GM23338 (cell line): ENCODE data around the gene APEX1. TPM values are rescaled to one million over a fixed set of nuclear protein-coding genes. Genes with fewer than 3 reads are reported as not detected.

Source experiments
- ATAC-seq: fragments of 200-7000 bp; cut with Tn5 transposase; 3 replicates; pipeline ENCODE4 v1.9.1; 2020
- DNase-seq: peaks from one replicate; pipeline ENCODE4 v3.0.0-alpha.2; 2015; ENCODE audit warnings: low spot score
- H2AFZ ChIP-seq: fragments of 200-600 bp; sonication (generic); 2 replicates; pipeline ENCODE4 v1.8.0; 2016; ENCODE audit warnings: antibody characterized with exemption, mild to moderate bottlenecking, moderate library complexity
- H3F3A ChIP-seq: fragments of 200-600 bp; sonication (generic); replicated peaks from 2 replicates; pipeline ENCODE4 v1.8.0; 2017; ENCODE audit warnings: antibody characterized with exemption, mixed run types, low read depth
- H3K27ac ChIP-seq: fragments of 200-600 bp; sonication (generic); 2 replicates; pipeline ENCODE4 v1.6.1; 2016; ENCODE audit warnings: low read depth
- H3K27me3 ChIP-seq: fragments of 200-600 bp; sonication (generic); 2 replicates; pipeline ENCODE4 v1.8.0; 2016; ENCODE audit warnings: mild to moderate bottlenecking, mixed run types, moderate library complexity; ENCODE audit not compliant: insufficient read depth
- H3K36me3 ChIP-seq: fragments of 200-600 bp; sonication (generic); 2 replicates; pipeline ENCODE4 v1.8.0; 2016; ENCODE audit warnings: mild to moderate bottlenecking; ENCODE audit not compliant: insufficient read depth
- H3K4me1 ChIP-seq: fragments of 200-600 bp; sonication (generic); 2 replicates; pipeline ENCODE4 v1.8.0; 2016; ENCODE audit warnings: mild to moderate bottlenecking, moderate library complexity; ENCODE audit not compliant: insufficient read depth
- H3K4me2 ChIP-seq: fragments of 200-600 bp; sonication (generic); 2 replicates; pipeline ENCODE4 v1.7.1; 2017; ENCODE audit warnings: mixed run types
- H3K4me3 ChIP-seq: fragments of 200-600 bp; sonication (generic); 2 replicates; pipeline ENCODE4 v1.6.1; 2016; ENCODE audit warnings: mixed run types
- H3K79me2 ChIP-seq: fragments of 200-600 bp; sonication (generic); replicated peaks from 2 replicates; pipeline ENCODE4 v1.8.0; 2017; ENCODE audit warnings: mild to moderate bottlenecking; ENCODE audit not compliant: insufficient read depth
- H3K9me2 ChIP-seq: fragments of 200-600 bp; sonication (generic); 2 replicates; pipeline ENCODE4 v1.8.0; 2017; ENCODE audit not compliant: insufficient read depth
- H4K20me1 ChIP-seq: fragments of 200-600 bp; sonication (generic); replicated peaks from 2 replicates; pipeline ENCODE4 v1.8.0; 2017; ENCODE audit warnings: mild to moderate bottlenecking; ENCODE audit not compliant: insufficient read depth
- H3K27ac Mint-ChIP-seq: 2 replicates; pipeline ENCODE4 v1.8.0; 2020; ENCODE audit warnings: inconsistent platforms, mild to moderate bottlenecking, moderate library complexity, mixed read lengths
- H3K27me3 Mint-ChIP-seq: 3 replicates; pipeline ENCODE4 v1.8.0; 2022; ENCODE audit warnings: low read depth, mild to moderate bottlenecking, moderate library complexity, mixed read lengths, inconsistent platforms; ENCODE audit not compliant: insufficient read depth, poor library complexity
- H3K36me3 Mint-ChIP-seq: 3 replicates; pipeline ENCODE4 v1.8.0; 2021; ENCODE audit warnings: low read depth, mild to moderate bottlenecking, inconsistent platforms, moderate library complexity, mixed read lengths
- H3K4me1 Mint-ChIP-seq: 3 replicates; pipeline ENCODE4 v1.8.0; 2020; ENCODE audit warnings: mild to moderate bottlenecking, inconsistent platforms, mixed read lengths
- H3K4me3 Mint-ChIP-seq: 3 replicates; pipeline ENCODE4 v1.8.0; 2021; ENCODE audit warnings: moderate library complexity, mild to moderate bottlenecking, inconsistent platforms, mixed read lengths
- H3K9me3 Mint-ChIP-seq: 3 replicates; pipeline ENCODE4 v1.8.0; 2020; ENCODE audit warnings: moderate library complexity, mild to moderate bottlenecking, inconsistent platforms, mixed read lengths
- CREB1 ChIP-seq: fragments of 250-450 bp; sonication (Bioruptor Pico); IDR thresholded peaks from 2 replicates; pipeline ENCODE4 v1.5.0; 2020; ENCODE audit warnings: low read depth, mild to moderate bottlenecking, moderate library complexity
- EZH2phosphoT487 ChIP-seq: fragments of 200-600 bp; sonication (generic); IDR thresholded peaks from one replicate; pipeline ENCODE4 v1.8.1; 2018; ENCODE audit warnings: antibody characterized with exemption; ENCODE audit not compliant: unreplicated experiment
- JUNB ChIP-seq: IDR thresholded peaks from one replicate; pipeline ENCODE4 v1.6.1; 2016; ENCODE audit warnings: antibody characterized with exemption; ENCODE audit not compliant: unreplicated experiment
- NANOG ChIP-seq: IDR thresholded peaks from 2 replicates; pipeline ENCODE4 v1.6.1; 2016; ENCODE audit warnings: antibody characterized with exemption, borderline replicate concordance
- POLR2AphosphoS5 ChIP-seq: IDR thresholded peaks from 2 replicates; pipeline ENCODE4 v1.6.1; 2016; ENCODE audit warnings: antibody characterized with exemption, low read depth
- STAT1 ChIP-seq: IDR thresholded peaks from one replicate; pipeline ENCODE4 v1.6.1; 2016; ENCODE audit warnings: antibody characterized with exemption; ENCODE audit not compliant: unreplicated experiment
- ZNF114 ChIP-seq: fragments of 250-450 bp; sonication (Bioruptor Pico); IDR thresholded peaks from 2 replicates; pipeline ENCODE4 v1.5.0; 2020; ENCODE audit warnings: mild to moderate bottlenecking, moderate library complexity
- polyA plus RNA-seq: library from polyadenylated mRNA; unstranded; fragments of >200 nt; fragmentation: Nextera tagmentation; extraction: Ambion mirVana; gene quantifications from 2 replicates; pipeline ENCODE4 v1.2.1, GENCODE V29; 2016
- total RNA-seq: library from RNA; depleted of rRNA; stranded (reverse); fragments of >200 nt; shearing (Covaris generic); gene quantifications from 2 replicates; pipeline ENCODE4 v1.2.3, GENCODE V29; 2014
- TF ChIP-seq, protein P1 (sequence below): fragments of 250-450 bp; sonication (Bioruptor Pico); IDR thresholded peaks from 2 replicates; pipeline ENCODE4 v1.5.0; 2020; ENCODE audit warnings: mild to moderate bottlenecking, moderate library complexity
- TF ChIP-seq, protein P2 (sequence below): IDR thresholded peaks from 2 replicates; pipeline ENCODE4 v1.6.1; 2016; ENCODE audit warnings: antibody characterized with exemption
- TF ChIP-seq, protein P3 (sequence below), 2 experiments: fragments of 200-600 bp in 1 of 2; sonication (generic) in 1 of 2; conservative IDR thresholded peaks; 2 replicates each; pipeline versions ENCODE4 v1.5.1 to v1.6.1; 2016 to 2017; ENCODE audit warnings: antibody characterized with exemption in 2 of 2, low read depth in 2 of 2, mild to moderate bottlenecking in 2 of 2, moderate library complexity in 1 of 2

The APEX1 gene
- total and polyA plus RNA-seq, 2 experiments from 2014 or later = 247 to 279 TPM

DNA sequence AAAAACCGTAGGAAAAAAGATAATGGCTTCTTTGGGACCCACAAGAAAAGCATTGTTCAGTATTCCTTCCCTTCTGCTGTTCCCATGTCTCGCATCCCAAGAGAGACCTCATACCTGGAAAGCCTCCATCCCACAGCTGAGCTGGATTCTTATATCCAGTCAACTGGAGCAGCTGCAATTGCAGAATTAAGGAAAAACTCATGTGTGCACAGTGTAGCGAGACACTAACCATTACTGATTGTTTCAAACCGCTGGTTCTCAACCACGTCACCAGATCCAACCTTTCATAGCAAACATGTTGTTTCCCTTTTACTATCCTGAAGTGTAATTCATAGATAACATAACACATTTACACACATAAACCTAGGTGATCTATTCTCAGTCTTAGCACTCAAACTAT, 44.9 kb downstream of the APEX1 start (continued):
- TF ChIP-seq, protein P1, sequence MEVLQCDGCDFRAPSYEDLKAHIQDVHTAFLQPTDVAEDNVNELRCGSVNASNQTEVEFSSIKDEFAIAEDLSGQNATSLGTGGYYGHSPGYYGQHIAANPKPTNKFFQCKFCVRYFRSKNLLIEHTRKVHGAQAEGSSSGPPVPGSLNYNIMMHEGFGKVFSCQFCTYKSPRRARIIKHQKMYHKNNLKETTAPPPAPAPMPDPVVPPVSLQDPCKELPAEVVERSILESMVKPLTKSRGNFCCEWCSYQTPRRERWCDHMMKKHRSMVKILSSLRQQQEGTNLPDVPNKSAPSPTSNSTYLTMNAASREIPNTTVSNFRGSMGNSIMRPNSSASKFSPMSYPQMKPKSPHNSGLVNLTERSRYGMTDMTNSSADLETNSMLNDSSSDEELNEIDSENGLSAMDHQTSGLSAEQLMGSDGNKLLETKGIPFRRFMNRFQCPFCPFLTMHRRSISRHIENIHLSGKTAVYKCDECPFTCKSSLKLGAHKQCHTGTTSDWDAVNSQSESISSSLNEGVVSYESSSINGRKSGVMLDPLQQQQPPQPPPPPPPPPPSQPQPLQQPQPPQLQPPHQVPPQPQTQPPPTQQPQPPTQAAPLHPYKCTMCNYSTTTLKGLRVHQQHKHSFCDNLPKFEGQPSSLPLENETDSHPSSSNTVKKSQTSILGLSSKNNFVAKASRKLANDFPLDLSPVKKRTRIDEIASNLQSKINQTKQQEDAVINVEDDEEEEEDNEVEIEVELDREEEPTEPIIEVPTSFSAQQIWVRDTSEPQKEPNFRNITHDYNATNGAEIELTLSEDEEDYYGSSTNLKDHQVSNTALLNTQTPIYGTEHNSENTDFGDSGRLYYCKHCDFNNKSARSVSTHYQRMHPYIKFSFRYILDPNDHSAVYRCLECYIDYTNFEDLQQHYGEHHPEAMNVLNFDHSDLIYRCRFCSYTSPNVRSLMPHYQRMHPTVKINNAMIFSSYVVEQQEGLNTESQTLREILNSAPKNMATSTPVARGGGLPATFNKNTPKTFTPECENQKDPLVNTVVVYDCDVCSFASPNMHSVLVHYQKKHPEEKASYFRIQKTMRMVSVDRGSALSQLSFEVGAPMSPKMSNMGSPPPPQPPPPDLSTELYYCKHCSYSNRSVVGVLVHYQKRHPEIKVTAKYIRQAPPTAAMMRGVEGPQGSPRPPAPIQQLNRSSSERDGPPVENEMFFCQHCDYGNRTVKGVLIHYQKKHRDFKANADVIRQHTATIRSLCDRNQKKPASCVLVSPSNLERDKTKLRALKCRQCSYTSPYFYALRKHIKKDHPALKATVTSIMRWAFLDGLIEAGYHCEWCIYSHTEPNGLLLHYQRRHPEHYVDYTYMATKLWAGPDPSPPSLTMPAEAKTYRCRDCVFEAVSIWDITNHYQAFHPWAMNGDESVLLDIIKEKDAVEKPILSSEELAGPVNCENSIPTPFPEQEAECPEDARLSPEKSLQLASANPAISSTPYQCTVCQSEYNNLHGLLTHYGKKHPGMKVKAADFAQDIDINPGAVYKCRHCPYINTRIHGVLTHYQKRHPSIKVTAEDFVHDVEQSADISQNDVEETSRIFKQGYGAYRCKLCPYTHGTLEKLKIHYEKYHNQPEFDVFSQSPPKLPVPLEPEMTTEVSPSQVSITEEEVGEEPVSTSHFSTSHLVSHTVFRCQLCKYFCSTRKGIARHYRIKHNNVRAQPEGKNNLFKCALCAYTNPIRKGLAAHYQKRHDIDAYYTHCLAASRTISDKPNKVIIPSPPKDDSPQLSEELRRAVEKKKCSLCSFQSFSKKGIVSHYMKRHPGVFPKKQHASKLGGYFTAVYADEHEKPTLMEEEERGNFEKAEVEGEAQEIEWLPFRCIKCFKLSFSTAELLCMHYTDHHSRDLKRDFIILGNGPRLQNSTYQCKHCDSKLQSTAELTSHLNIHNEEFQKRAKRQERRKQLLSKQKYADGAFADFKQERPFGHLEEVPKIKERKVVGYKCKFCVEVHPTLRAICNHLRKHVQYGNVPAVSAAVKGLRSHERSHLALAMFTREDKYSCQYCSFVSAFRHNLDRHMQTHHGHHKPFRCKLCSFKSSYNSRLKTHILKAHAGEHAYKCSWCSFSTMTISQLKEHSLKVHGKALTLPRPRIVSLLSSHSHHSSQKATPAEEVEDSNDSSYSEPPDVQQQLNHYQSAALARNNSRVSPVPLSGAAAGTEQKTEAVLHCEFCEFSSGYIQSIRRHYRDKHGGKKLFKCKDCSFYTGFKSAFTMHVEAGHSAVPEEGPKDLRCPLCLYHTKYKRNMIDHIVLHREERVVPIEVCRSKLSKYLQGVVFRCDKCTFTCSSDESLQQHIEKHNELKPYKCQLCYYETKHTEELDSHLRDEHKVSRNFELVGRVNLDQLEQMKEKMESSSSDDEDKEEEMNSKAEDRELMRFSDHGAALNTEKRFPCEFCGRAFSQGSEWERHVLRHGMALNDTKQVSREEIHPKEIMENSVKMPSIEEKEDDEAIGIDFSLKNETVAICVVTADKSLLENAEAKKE (CRISPR knock-in tag) = no peak
- TF ChIP-seq ZNF114 (CRISPR knock-in tag) (no peak), JUNB (no peak), EZH2phosphoT487 (no peak)
- TF ChIP-seq, protein P2, sequence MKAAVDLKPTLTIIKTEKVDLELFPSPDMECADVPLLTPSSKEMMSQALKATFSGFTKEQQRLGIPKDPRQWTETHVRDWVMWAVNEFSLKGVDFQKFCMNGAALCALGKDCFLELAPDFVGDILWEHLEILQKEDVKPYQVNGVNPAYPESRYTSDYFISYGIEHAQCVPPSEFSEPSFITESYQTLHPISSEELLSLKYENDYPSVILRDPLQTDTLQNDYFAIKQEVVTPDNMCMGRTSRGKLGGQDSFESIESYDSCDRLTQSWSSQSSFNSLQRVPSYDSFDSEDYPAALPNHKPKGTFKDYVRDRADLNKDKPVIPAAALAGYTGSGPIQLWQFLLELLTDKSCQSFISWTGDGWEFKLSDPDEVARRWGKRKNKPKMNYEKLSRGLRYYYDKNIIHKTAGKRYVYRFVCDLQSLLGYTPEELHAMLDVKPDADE = no peak

DNA sequence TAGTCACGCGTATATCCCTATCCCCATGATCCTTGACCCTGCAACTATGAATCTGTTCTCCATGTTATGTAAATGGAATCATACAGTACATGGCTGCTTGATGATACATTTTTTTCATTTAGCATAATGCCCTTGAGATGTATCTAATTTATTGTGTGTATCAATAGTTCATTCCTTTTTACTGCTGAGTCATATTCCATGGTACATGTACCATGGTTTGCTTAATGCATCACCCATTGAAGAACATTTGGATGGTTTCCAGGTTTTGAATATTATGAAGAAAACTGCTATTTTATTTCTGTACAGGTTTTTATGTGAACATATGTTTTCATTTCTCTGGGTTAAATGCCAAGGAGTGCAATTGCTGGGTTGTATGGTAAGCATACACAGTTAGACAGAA, 46.3 kb downstream of the APEX1 start:
- no peak overlapping the region for H2AFZ ChIP-seq
- no peak overlapping the region for H3K4me2 ChIP-seq
- H3K9me2 ChIP-seq = no peaks in the 10 kb centered on the region; the same call in 1 of the 2 replicates
- H4K20me1 ChIP-seq = no peaks in the 10 kb centered on the region
- H3K36me3 Mint-ChIP-seq = peaks cover 10% of the 10 kb centered on the region
- H3K4me3 Mint-ChIP-seq = no peak overlapping the region
- H3K4me1 ChIP-seq = peaks cover 21% of the 10 kb centered on the region
- no peak overlapping the region for H3K27ac Mint-ChIP-seq
- no peaks in the 10 kb centered on the region for H3K27me3 Mint-ChIP-seq
- H3K79me2 ChIP-seq = no peaks in the 10 kb centered on the region
- H3F3A ChIP-seq = no peaks in the 10 kb centered on the region; the same call in 1 of the 2 replicates
- DNase-seq (no peak), ATAC-seq (no peak)
- no peaks in the 10 kb centered on the region for H3K27me3 ChIP-seq
- H3K36me3 ChIP-seq = no peaks in the 10 kb centered on the region
- no peak overlapping the region for H3K27ac ChIP-seq
- peaks cover 15% of the 10 kb centered on the region for H3K9me3 Mint-ChIP-seq
- peaks cover 18% of the 10 kb centered on the region for H3K4me1 Mint-ChIP-seq
- H3K4me3 ChIP-seq = no peak overlapping the region
- no peak for TF ChIP-seq JUNB
- TF ChIP-seq ZNF114 (CRISPR knock-in tag) = no peak
- no peak for TF ChIP-seq STAT1
- TF ChIP-seq CREB1 = no peak
- TF ChIP-seq NANOG = no peak
- TF ChIP-seq, protein P3, sequence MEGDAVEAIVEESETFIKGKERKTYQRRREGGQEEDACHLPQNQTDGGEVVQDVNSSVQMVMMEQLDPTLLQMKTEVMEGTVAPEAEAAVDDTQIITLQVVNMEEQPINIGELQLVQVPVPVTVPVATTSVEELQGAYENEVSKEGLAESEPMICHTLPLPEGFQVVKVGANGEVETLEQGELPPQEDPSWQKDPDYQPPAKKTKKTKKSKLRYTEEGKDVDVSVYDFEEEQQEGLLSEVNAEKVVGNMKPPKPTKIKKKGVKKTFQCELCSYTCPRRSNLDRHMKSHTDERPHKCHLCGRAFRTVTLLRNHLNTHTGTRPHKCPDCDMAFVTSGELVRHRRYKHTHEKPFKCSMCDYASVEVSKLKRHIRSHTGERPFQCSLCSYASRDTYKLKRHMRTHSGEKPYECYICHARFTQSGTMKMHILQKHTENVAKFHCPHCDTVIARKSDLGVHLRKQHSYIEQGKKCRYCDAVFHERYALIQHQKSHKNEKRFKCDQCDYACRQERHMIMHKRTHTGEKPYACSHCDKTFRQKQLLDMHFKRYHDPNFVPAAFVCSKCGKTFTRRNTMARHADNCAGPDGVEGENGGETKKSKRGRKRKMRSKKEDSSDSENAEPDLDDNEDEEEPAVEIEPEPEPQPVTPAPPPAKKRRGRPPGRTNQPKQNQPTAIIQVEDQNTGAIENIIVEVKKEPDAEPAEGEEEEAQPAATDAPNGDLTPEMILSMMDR (conservative IDR thresholded peaks at IDR 0.05; ENCODE audit: low read depth in 2 of 2) = no peak
- TF ChIP-seq POLR2AphosphoS5 = no peak
